ENCODE data around the gene TUBAL3. TPM values are rescaled to one million over a fixed set of nuclear protein-coding genes. Genes with fewer than 3 reads are reported as not detected.

Gene TUBAL3
- total RNA-seq, 1 experiment from 2014 or later, result not detected

GRCh38 chr10:5447056-5447455, 42.4 kb upstream of the TUBAL3 start:
- Histone ChIP-seq H2BK5ac (ENCODE audit: insufficient read length, low read length) (no peak overlapping the region), H3K9me3 (ENCODE audit: control insufficient read depth, low read depth, low read length) (no peaks in the 10 kb centered on the region), H3K79me1 (ENCODE audit: insufficient read depth, low read depth, low read length, poor library complexity, severe bottlenecking) (no peaks in the 10 kb centered on the region), H4K8ac (replicated peaks; ENCODE audit: insufficient read length, low read depth, low read length) (no peak overlapping the region), H3K79me2 (ENCODE audit: insufficient read depth, low read length) (peaks cover 14% of the 10 kb centered on the region; the same call in 1 of the 2 replicates), H2BK12ac (ENCODE audit: insufficient read length, low read depth, low read length) (no peak overlapping the region), H2BK120ac (ENCODE audit: low read depth, low read length, poor library complexity, severe bottlenecking) (no peak overlapping the region), H4K5ac (ENCODE audit: insufficient read length, low read depth, low read length) (no peak overlapping the region), H3K18ac (ENCODE audit: insufficient read length, low read depth, low read length) (no peak overlapping the region), H3K14ac (ENCODE audit: insufficient read depth, low read length) (no peak overlapping the region), H3K4ac (ENCODE audit: low read depth, low read length) (no peak overlapping the region), H3K23ac (ENCODE audit: insufficient read length, low read depth, low read length) (no peak overlapping the region), H3K27ac (ENCODE audit: insufficient read length, low read depth, low read length) (no peak overlapping the region), H3K4me1 (ENCODE audit: insufficient read depth, low read length) (no peaks in the 10 kb centered on the region; the same call in 1 of the 2 replicates), H2AFZ (ENCODE audit: low read length) (no peak overlapping the region), H2BK15ac (ENCODE audit: low read depth, low read length) (no peak overlapping the region), H3K56ac (ENCODE audit: insufficient read length, low read depth, low read length) (no peak overlapping the region), H3T11ph (ENCODE audit: low read length) (no peak overlapping the region), H3K9ac (ENCODE audit: extremely low read depth, insufficient read length, low read length) (peak overlapping the region; percentile 65), H3K23me2 (ENCODE audit: insufficient read length, low read depth, low read length, poor library complexity, severe bottlenecking) (no peaks in the 10 kb centered on the region), H2BK20ac (ENCODE audit: low read depth, low read length, poor library complexity, severe bottlenecking) (no peak overlapping the region), H2AK5ac (ENCODE audit: insufficient read length, low read length) (no peak overlapping the region), H4K91ac (ENCODE audit: insufficient read length, low read depth, low read length) (no peak overlapping the region), H3K4me2 (ENCODE audit: insufficient read depth, insufficient read length, low read length) (peak overlapping the region; percentile 44), H4K20me1 (ENCODE audit: control insufficient read depth, insufficient read depth, insufficient read length) (no peaks in the 10 kb centered on the region), H3K27me3 (ENCODE audit: insufficient read depth, low read length) (no peaks in the 10 kb centered on the region)
- H3K4me1 Mint-ChIP-seq, result peaks cover 29% of the 10 kb centered on the region in 2 experiments
- TF ChIP-seq CTCF (conservative IDR thresholded peaks at IDR 0.05), result no peak
- no CpG with 5 or more reads among the region's 3 CpGs for WGBS (ENCODE audit: extremely low coverage, insufficient read length, low lambda C conversion rate)
- H3K27me3 Mint-ChIP-seq (ENCODE audit: low read depth), result no peaks in the 10 kb centered on the region
- no peaks in the 10 kb centered on the region for H3K9me3 Mint-ChIP-seq
- no peak for DNase-seq
- H3K27ac Mint-ChIP-seq, result peak overlapping the region in 1 of 3 experiments; percentile 25; a peak in 1 of 7 replicates
- H3K36me3 Mint-ChIP-seq (ENCODE audit: insufficient read depth in 1 of 3, low read depth in 3 of 3), result peaks cover 7% of the 10 kb centered on the region in 3 experiments; a peak in 6 of 7 replicates
- peak overlapping the region; percentile 63 to 90 for H3K4me3 Mint-ChIP-seq
